BE2C (cell line): ENCODE data around the gene FAM193A.

ENCODE experiments used
- DNase-seq: peaks from one replicate; pipeline ENCODE4 v3.0.0-alpha.2; 2020
- H3K27me3 ChIP-seq: fragments of 250-450 bp; sonication (Bioruptor Pico); 2 replicates; pipeline ENCODE4 v1.5.1; 2020; ENCODE audit warnings: mild to moderate bottlenecking
- H3K36me3 ChIP-seq: fragments of 250-450 bp; sonication (Bioruptor Pico); 2 replicates; pipeline ENCODE4 v1.5.1; 2020; ENCODE audit warnings: mild to moderate bottlenecking
- H3K4me1 ChIP-seq: fragments of 250-450 bp; sonication (Bioruptor Pico); 2 replicates; pipeline ENCODE4 v1.5.1; 2020
- H3K4me3 ChIP-seq: 2 replicates; pipeline ENCODE4 v1.5.1; 2011; ENCODE audit warnings: low read depth, low read length
- H3K9me3 ChIP-seq: fragments of 250-450 bp; sonication (Bioruptor Pico); 2 replicates; pipeline ENCODE4 v1.5.1; 2020
- CTCF ChIP-seq: IDR thresholded peaks from 2 replicates; pipeline ENCODE4 v1.5.1; 2012; ENCODE audit warnings: mild to moderate bottlenecking, low read depth, low read length

The FAM193A gene

DNA sequence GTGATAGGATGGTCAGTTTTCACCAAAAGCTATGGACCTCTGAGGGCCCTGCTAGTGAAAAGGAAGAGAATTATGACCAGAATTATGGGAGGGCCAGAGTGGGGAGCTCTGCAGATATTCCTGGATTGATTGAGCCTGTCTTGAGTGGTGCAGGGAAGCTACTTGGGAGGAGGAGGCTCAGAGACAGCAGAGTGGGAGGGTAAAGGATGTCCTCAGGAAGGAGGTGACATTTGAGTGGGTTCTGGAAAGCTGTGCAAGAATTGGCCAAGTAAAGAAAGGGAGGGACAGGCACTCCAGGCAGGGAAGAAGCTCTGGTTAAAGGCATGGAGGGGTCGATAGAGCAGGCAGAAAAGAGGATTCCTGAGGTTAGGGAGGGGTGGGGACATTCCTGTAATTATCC, 43.5 kb upstream of the FAM193A start:
- TF ChIP-seq CTCF = no peak
- H3K4me1 ChIP-seq = no peaks in the 10 kb centered on the region
- no peak overlapping the region for H3K4me3 ChIP-seq
- no peaks in the 10 kb centered on the region for H3K9me3 ChIP-seq
- H3K27me3 ChIP-seq = no peaks in the 10 kb centered on the region
- DNase-seq = no peak
- peaks cover 79% of the 10 kb centered on the region for H3K36me3 ChIP-seq

DNA sequence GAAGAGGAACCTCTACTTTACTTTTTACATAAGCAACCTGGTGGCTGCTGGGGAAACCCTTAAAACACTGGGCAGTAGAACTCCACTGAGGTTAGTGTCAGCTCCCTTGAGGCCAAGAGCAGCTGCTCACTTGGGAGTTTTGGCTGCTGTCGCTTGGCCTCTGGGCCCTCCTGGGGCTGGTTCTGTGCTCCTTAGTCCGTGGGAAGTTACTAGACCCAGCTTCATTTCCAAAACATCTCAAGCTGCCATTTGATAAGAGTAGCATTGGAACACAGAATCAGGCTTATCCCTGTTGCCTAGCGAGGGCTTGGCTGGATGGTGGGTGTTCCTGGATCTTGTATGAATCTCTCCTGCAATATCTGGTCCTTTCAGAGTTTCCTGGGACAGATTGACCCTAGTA, 41.5 kb upstream of the FAM193A start:
- peaks cover 89% of the 10 kb centered on the region for H3K36me3 ChIP-seq

GRCh38 chr4:2497324-2497723, 39.1 kb upstream of the FAM193A start:
- Histone ChIP-seq H3K36me3 (peaks cover 87% of the 10 kb centered on the region), H3K4me1 (no peaks in the 10 kb centered on the region; the same call in 1 of the 2 replicates), H3K27me3 (no peaks in the 10 kb centered on the region), H3K9me3 (no peaks in the 10 kb centered on the region), H3K4me3 (no peak overlapping the region)
- no peak for TF ChIP-seq CTCF
- no peak for DNase-seq

More for the DNA sequence above, 41.5 kb upstream of the FAM193A start:
- H3K27me3 ChIP-seq = no peaks in the 10 kb centered on the region
- no peak for DNase-seq
- no peak for TF ChIP-seq CTCF
- no peaks in the 10 kb centered on the region for H3K4me1 ChIP-seq
- no peaks in the 10 kb centered on the region for H3K9me3 ChIP-seq
- H3K4me3 ChIP-seq = no peak overlapping the region

DNA sequence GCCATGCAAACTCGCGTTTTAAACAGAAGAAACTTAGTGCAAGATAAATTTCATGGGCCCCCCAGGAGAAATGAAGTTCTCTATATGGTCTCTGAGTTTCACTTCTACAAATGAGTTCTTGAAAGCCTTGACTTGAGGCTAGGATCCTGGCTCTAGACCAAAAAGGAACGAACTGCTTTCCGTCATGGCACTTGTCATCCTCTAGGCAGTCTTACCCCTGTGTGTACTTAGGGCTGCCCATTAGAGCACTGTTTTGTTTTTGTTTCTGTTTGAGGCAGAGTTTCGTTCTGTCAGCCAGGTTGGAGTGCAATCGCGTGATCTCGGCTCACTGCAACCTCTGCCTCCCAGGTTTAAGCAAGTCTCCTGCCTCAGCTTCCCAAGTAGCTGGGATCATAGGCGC, 38.5 kb upstream of the FAM193A start:
- no peak for DNase-seq
- no peaks in the 10 kb centered on the region; the same call in 1 of the 2 replicates for H3K4me1 ChIP-seq
- H3K36me3 ChIP-seq = peaks cover 82% of the 10 kb centered on the region
- H3K4me3 ChIP-seq = no peak overlapping the region
- no peaks in the 10 kb centered on the region for H3K27me3 ChIP-seq
- H3K9me3 ChIP-seq = no peaks in the 10 kb centered on the region
- TF ChIP-seq CTCF = no peak

DNA sequence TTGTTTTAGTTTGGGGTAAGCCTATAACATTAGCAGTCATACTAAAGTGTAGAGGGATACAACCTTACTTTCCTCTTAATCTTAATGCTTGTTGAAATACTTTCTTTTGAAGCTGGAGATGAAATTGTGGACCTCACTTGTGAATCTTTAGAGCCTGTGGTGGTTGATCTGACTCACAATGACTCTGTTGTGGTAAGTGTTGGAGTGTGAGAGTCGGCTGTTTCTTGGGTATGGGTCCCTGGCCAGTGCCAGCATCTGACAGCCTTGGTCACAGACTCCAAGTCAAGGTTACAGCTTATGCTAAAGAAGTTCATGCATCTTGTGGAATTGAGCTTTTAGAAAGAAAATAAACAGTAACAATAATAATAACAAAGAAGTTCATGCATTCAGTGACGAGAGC, 35.9 kb upstream of the FAM193A start:
- H3K27me3 ChIP-seq = no peaks in the 10 kb centered on the region
- peaks cover 82% of the 10 kb centered on the region for H3K36me3 ChIP-seq
- no peak for TF ChIP-seq CTCF
- no peaks in the 10 kb centered on the region for H3K9me3 ChIP-seq
- no peaks in the 10 kb centered on the region; the same call in 1 of the 2 replicates for H3K4me1 ChIP-seq
- no peak overlapping the region for H3K4me3 ChIP-seq
- DNase-seq = no peak

GRCh38 chr4:2501034-2501594, 35.3 kb upstream of the FAM193A start:
- Histone ChIP-seq H3K9me3 (no peaks in the 10 kb centered on the region), H3K4me1 (no peaks in the 10 kb centered on the region; the same call in 1 of the 2 replicates), H3K4me3 (no peak overlapping the region), H3K27me3 (no peaks in the 10 kb centered on the region), H3K36me3 (peaks cover 81% of the 10 kb centered on the region)
- DNase-seq = no peak
- no peak for TF ChIP-seq CTCF
